ENCODE results near the gene GRAMD1A. TPM values are rescaled to one million over a fixed set of nuclear protein-coding genes. Genes with fewer than 3 reads are reported as not detected.

The GRAMD1A gene
- total and polyA plus RNA-seq, 9 of the 15 experiments (the other 6 are each of a cell fraction or from before 2014, with no cell fraction given), result 1.4 to 63.8 (median 38.5) TPM

GRCh38 chr19:35066121-35066520 is 66.0 kb downstream of the GRAMD1A start:
- no peaks in the 10 kb centered on the region for H4K20me1 ChIP-seq (replicated peaks; ENCODE audit: control insufficient read depth, insufficient read depth, low read length)
- intact Hi-C loops (cut with micrococcal nuclease) (no loop called here), in situ Hi-C loops (cut with MboI) (loop anchor here (5.0 kb wide), 1 partner anchor 61 kb away; no protein-coding TSS in a partner anchor)
- FAIRE-seq (no peak), DNase-seq (ENCODE audit: extremely low read depth in 1 of 4, low spot score in 3 of 4) (no peak), ATAC-seq (no peak)
- TF ChIP-seq RBM15 (IDR thresholded peaks at IDR 0.05; ENCODE audit: insufficient read depth, low read length), result no peak
- peaks cover 5 to 9% of the 10 kb centered on the region in 2 experiments; a peak in 3 of 5 replicates for H3K4me1 ChIP-seq (replicated peaks in 1 of 2; ENCODE audit: control insufficient read depth in 2 of 2, insufficient read depth in 2 of 2, low read length in 2 of 2)
- H2AFZ ChIP-seq (ENCODE audit: low read depth, low read length), result no peak overlapping the region
- BruUV-seq (replicated peaks), result no TSS peak
- no peaks in the 10 kb centered on the region for H3K36me3 ChIP-seq (ENCODE audit: control insufficient read depth, insufficient read depth, low read length)
- H3K4me3 ChIP-seq, result no peak overlapping the region
- no peak overlapping the region for H3K4me2 ChIP-seq (ENCODE audit: insufficient read depth, low read length)
- H3K27me3 ChIP-seq (ENCODE audit: control insufficient read depth in 2 of 2, insufficient read depth in 2 of 2, low read length in 2 of 2), result no peaks in the 10 kb centered on the region; a peak in 1 of 5 replicates
- ChIA-PET CTCF (ENCODE audit: low intra/inter-chr PET ratio) (no interaction called here), POLR2A (interaction anchor here (0.6 to 0.9 kb wide), 2 partner anchors 16 to 92 kb away, joined by 3 read pairs; no protein-coding TSS in a partner anchor)
- H3K9ac ChIP-seq (ENCODE audit: insufficient read depth in 1 of 2, low read depth in 2 of 2, low read length in 2 of 2), result no peak overlapping the region
- no peak overlapping the region for H3K27ac ChIP-seq (ENCODE audit: extremely low read depth, low read depth, low read length)
- no peaks in the 10 kb centered on the region for H3K9me1 ChIP-seq (ENCODE audit: control insufficient read depth, insufficient read depth, low read length)
- 66% methylated on average over 14 of the region's 15 CpGs for WGBS (ENCODE audit: insufficient coverage, low coverage, missing lambda C conversion rate)
- no peaks in the 10 kb centered on the region for H3K79me2 ChIP-seq (ENCODE audit: control insufficient read depth, insufficient read depth, low read length)
- H3K9me3 ChIP-seq (replicated peaks; ENCODE audit: control insufficient read depth, insufficient read depth, low read depth, low read length), result peaks cover 5% of the 10 kb centered on the region; the same call in 1 of the 2 replicates

GRCh38 chr19:35066691-35067563 is 66.8 kb downstream of the GRAMD1A start:
- 3% methylated on average over 11 of the region's 14 CpGs for WGBS (ENCODE audit: insufficient coverage, low coverage, missing lambda C conversion rate)
- no peaks in the 10 kb centered on the region for H3K79me2 ChIP-seq (ENCODE audit: control insufficient read depth, insufficient read depth, low read length)
- no peaks in the 10 kb centered on the region; a peak in 1 of 5 replicates for H3K27me3 ChIP-seq (ENCODE audit: control insufficient read depth in 2 of 2, insufficient read depth in 2 of 2, low read length in 2 of 2)
- peaks cover 5 to 9% of the 10 kb centered on the region in 2 experiments; a peak in 3 of 5 replicates for H3K4me1 ChIP-seq (replicated peaks in 1 of 2; ENCODE audit: control insufficient read depth in 2 of 2, insufficient read depth in 2 of 2, low read length in 2 of 2)
- H3K4me3 ChIP-seq, result no peak overlapping the region
- intact Hi-C loops (cut with micrococcal nuclease) (loop anchor here (1.0 kb wide), 2 partner anchors 23 to 68 kb away; partner anchors contain the start of gene LGI4), in situ Hi-C loops (cut with MboI) (loop anchor here (5.0 kb wide), 1 partner anchor 60 kb away; no protein-coding TSS in a partner anchor)
- H3K36me3 ChIP-seq (ENCODE audit: control insufficient read depth, insufficient read depth, low read length), result no peaks in the 10 kb centered on the region
- H3K9me3 ChIP-seq (replicated peaks; ENCODE audit: control insufficient read depth, insufficient read depth, low read depth, low read length), result peaks cover 5% of the 10 kb centered on the region; the same call in 1 of the 2 replicates
- DNase-seq (ENCODE audit: extremely low read depth in 1 of 4, low spot score in 3 of 4) (peak; percentile 85 to 93 (median 87)), ATAC-seq (peak; percentile 98), FAIRE-seq (peak; percentile 88)
- POLR2A ChIA-PET, result interaction anchor here (0.6 to 1.0 kb wide), 7 partner anchors 17 to 92 kb away, joined by 3 to 4 read pairs (median 3); no protein-coding TSS in a partner anchor
- no peaks in the 10 kb centered on the region for H4K20me1 ChIP-seq (replicated peaks; ENCODE audit: control insufficient read depth, insufficient read depth, low read length)
- BruUV-seq (replicated peaks), result no TSS peak
- CTCF ChIA-PET (ENCODE audit: low intra/inter-chr PET ratio), result interaction anchor here (0.6 to 1.6 kb wide), 8 partner anchors 20 to 650 kb away, joined by 3 to 12 read pairs (median 4); partner anchors contain the start of gene LGI4
- peak overlapping the region; percentile 80 for H2AFZ ChIP-seq (ENCODE audit: low read depth, low read length)
- H3K27ac ChIP-seq (ENCODE audit: extremely low read depth, low read depth, low read length), result no peak overlapping the region
- H3K9me1 ChIP-seq (ENCODE audit: control insufficient read depth, insufficient read depth, low read length), result no peaks in the 10 kb centered on the region
- H3K4me2 ChIP-seq (ENCODE audit: insufficient read depth, low read length), result peak overlapping the region; percentile 64; the same call in 1 of the 2 replicates
- H3K9ac ChIP-seq (ENCODE audit: insufficient read depth in 1 of 2, low read depth in 2 of 2, low read length in 2 of 2), result no peak overlapping the region
- TF ChIP-seq SMC3 (conservative IDR thresholded peaks at IDR 0.05; ENCODE audit: insufficient read depth, low read depth, low read length) (peak; percentile 94), MYC (IDR thresholded peaks at IDR 0.05; ENCODE audit: low read depth, low read length) (peak; percentile 72; the same call in 1 of the 2 replicates), MYC (CRISPR knock-in tag; IDR thresholded peaks at IDR 0.05; ENCODE audit: borderline replicate concordance, low read depth) (no peak), ETV1 (tag; conservative IDR thresholded peaks at IDR 0.05; ENCODE audit: low read depth) (peak; percentile 68), BHLHE40 (IDR thresholded peaks at IDR 0.05; ENCODE audit: low read length) (peak; percentile 45), ATF3 (IDR thresholded peaks at IDR 0.05) (peak; percentile 8; the same call in 1 of the 2 replicates), ATF3 (CRISPR knock-in tag; conservative IDR thresholded peaks at IDR 0.05) (no peak), GABPB1 (CRISPR knock-in tag; IDR thresholded peaks at IDR 0.05) (peak; percentile 71), LCOR (CRISPR knock-in tag; IDR thresholded peaks at IDR 0.05) (0 out of 2 replicates have a peak, but pooled peaks have one; percentile 22), EWSR1 (IDR thresholded peaks at IDR 0.05; ENCODE audit: borderline replicate concordance, low read depth, partially characterized antibody) (no peak)
